Measurements from ENCODE around the gene SLIT3. TPM values are rescaled to one million over a fixed set of nuclear protein-coding genes. Genes with fewer than 3 reads are reported as not detected.

The SLIT3 gene
- total and polyA plus RNA-seq, 2 experiments from 2014 or later: 0.59 to 0.71 TPM

DNA sequence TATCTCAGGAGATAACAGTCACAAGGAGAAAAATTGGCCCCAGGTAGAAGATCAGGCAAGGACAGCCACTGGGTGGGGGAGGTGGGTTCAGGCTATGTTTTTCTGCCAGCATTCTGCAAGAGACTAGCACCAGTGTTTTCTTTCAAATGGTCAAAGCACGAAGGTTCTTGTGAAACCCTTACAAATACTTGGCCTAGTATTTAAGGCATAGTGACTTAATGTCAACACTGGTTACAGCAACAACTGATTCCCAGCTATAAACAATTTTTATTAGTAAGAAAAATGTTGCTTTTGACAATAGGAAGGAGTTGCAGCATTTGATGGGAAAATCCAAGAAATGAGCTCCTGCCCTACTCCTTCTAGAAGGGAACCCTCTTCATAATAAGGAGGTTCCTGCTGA lies 349.6 kb downstream of the SLIT3 start:
- H3K4me2 ChIP-seq: no peak overlapping the region
- no peaks in the 10 kb centered on the region for H3F3A ChIP-seq (replicated peaks; ENCODE audit: low read depth)
- Mint-ChIP-seq H3K4me3 (no peak overlapping the region), H3K9me3 (no peaks in the 10 kb centered on the region), H3K36me3 (ENCODE audit: low read depth) (no peaks in the 10 kb centered on the region), H3K27me3 (ENCODE audit: insufficient read depth, low read depth, poor library complexity) (peaks cover 2% of the 10 kb centered on the region), H3K4me1 (peaks cover 12% of the 10 kb centered on the region), H3K27ac (no peak overlapping the region)
- ATAC-seq (no peak), DNase-seq (ENCODE audit: low spot score) (no peak)
- H3K79me2 ChIP-seq (replicated peaks; ENCODE audit: insufficient read depth): no peaks in the 10 kb centered on the region
- H3K4me3 ChIP-seq: no peak overlapping the region
- H3K36me3 ChIP-seq (ENCODE audit: insufficient read depth): no peaks in the 10 kb centered on the region
- H3K27me3 ChIP-seq (ENCODE audit: insufficient read depth): no peaks in the 10 kb centered on the region
- H4K20me1 ChIP-seq (replicated peaks; ENCODE audit: insufficient read depth): peaks cover 4% of the 10 kb centered on the region; the same call in 1 of the 2 replicates
- no peak overlapping the region for H2AFZ ChIP-seq
- no peaks in the 10 kb centered on the region for H3K4me1 ChIP-seq (ENCODE audit: insufficient read depth)
- no peaks in the 10 kb centered on the region for H3K9me2 ChIP-seq (ENCODE audit: insufficient read depth)
- TF ChIP-seq, protein P1, sequence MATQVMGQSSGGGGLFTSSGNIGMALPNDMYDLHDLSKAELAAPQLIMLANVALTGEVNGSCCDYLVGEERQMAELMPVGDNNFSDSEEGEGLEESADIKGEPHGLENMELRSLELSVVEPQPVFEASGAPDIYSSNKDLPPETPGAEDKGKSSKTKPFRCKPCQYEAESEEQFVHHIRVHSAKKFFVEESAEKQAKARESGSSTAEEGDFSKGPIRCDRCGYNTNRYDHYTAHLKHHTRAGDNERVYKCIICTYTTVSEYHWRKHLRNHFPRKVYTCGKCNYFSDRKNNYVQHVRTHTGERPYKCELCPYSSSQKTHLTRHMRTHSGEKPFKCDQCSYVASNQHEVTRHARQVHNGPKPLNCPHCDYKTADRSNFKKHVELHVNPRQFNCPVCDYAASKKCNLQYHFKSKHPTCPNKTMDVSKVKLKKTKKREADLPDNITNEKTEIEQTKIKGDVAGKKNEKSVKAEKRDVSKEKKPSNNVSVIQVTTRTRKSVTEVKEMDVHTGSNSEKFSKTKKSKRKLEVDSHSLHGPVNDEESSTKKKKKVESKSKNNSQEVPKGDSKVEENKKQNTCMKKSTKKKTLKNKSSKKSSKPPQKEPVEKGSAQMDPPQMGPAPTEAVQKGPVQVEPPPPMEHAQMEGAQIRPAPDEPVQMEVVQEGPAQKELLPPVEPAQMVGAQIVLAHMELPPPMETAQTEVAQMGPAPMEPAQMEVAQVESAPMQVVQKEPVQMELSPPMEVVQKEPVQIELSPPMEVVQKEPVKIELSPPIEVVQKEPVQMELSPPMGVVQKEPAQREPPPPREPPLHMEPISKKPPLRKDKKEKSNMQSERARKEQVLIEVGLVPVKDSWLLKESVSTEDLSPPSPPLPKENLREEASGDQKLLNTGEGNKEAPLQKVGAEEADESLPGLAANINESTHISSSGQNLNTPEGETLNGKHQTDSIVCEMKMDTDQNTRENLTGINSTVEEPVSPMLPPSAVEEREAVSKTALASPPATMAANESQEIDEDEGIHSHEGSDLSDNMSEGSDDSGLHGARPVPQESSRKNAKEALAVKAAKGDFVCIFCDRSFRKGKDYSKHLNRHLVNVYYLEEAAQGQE (IDR thresholded peaks at IDR 0.05; ENCODE audit: unreplicated experiment): no peak
- TF ChIP-seq POLR2AphosphoS5 (IDR thresholded peaks at IDR 0.05; ENCODE audit: low read depth) (no peak), STAT1 (IDR thresholded peaks at IDR 0.05; ENCODE audit: unreplicated experiment) (no peak), EZH2phosphoT487 (IDR thresholded peaks at IDR 0.05; ENCODE audit: unreplicated experiment) (no peak), EZH2 (IDR thresholded peaks at IDR 0.05; ENCODE audit: low read depth, unreplicated experiment) (no peak), NANOG (IDR thresholded peaks at IDR 0.05; ENCODE audit: borderline replicate concordance) (no peak), JUNB (IDR thresholded peaks at IDR 0.05; ENCODE audit: unreplicated experiment) (no peak), ZNF114 (CRISPR knock-in tag; IDR thresholded peaks at IDR 0.05) (no peak), CREB1 (CRISPR knock-in tag; IDR thresholded peaks at IDR 0.05; ENCODE audit: low read depth) (no peak), ZNF331 (CRISPR knock-in tag; IDR thresholded peaks at IDR 0.05; ENCODE audit: low read depth) (no peak)
- TF ChIP-seq, protein P2, sequence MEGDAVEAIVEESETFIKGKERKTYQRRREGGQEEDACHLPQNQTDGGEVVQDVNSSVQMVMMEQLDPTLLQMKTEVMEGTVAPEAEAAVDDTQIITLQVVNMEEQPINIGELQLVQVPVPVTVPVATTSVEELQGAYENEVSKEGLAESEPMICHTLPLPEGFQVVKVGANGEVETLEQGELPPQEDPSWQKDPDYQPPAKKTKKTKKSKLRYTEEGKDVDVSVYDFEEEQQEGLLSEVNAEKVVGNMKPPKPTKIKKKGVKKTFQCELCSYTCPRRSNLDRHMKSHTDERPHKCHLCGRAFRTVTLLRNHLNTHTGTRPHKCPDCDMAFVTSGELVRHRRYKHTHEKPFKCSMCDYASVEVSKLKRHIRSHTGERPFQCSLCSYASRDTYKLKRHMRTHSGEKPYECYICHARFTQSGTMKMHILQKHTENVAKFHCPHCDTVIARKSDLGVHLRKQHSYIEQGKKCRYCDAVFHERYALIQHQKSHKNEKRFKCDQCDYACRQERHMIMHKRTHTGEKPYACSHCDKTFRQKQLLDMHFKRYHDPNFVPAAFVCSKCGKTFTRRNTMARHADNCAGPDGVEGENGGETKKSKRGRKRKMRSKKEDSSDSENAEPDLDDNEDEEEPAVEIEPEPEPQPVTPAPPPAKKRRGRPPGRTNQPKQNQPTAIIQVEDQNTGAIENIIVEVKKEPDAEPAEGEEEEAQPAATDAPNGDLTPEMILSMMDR (conservative IDR thresholded peaks at IDR 0.05; ENCODE audit: low read depth in 2 of 2): no peak
- TF ChIP-seq, protein P3, sequence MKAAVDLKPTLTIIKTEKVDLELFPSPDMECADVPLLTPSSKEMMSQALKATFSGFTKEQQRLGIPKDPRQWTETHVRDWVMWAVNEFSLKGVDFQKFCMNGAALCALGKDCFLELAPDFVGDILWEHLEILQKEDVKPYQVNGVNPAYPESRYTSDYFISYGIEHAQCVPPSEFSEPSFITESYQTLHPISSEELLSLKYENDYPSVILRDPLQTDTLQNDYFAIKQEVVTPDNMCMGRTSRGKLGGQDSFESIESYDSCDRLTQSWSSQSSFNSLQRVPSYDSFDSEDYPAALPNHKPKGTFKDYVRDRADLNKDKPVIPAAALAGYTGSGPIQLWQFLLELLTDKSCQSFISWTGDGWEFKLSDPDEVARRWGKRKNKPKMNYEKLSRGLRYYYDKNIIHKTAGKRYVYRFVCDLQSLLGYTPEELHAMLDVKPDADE (IDR thresholded peaks at IDR 0.05): no peak
- TF ChIP-seq, protein P4, sequence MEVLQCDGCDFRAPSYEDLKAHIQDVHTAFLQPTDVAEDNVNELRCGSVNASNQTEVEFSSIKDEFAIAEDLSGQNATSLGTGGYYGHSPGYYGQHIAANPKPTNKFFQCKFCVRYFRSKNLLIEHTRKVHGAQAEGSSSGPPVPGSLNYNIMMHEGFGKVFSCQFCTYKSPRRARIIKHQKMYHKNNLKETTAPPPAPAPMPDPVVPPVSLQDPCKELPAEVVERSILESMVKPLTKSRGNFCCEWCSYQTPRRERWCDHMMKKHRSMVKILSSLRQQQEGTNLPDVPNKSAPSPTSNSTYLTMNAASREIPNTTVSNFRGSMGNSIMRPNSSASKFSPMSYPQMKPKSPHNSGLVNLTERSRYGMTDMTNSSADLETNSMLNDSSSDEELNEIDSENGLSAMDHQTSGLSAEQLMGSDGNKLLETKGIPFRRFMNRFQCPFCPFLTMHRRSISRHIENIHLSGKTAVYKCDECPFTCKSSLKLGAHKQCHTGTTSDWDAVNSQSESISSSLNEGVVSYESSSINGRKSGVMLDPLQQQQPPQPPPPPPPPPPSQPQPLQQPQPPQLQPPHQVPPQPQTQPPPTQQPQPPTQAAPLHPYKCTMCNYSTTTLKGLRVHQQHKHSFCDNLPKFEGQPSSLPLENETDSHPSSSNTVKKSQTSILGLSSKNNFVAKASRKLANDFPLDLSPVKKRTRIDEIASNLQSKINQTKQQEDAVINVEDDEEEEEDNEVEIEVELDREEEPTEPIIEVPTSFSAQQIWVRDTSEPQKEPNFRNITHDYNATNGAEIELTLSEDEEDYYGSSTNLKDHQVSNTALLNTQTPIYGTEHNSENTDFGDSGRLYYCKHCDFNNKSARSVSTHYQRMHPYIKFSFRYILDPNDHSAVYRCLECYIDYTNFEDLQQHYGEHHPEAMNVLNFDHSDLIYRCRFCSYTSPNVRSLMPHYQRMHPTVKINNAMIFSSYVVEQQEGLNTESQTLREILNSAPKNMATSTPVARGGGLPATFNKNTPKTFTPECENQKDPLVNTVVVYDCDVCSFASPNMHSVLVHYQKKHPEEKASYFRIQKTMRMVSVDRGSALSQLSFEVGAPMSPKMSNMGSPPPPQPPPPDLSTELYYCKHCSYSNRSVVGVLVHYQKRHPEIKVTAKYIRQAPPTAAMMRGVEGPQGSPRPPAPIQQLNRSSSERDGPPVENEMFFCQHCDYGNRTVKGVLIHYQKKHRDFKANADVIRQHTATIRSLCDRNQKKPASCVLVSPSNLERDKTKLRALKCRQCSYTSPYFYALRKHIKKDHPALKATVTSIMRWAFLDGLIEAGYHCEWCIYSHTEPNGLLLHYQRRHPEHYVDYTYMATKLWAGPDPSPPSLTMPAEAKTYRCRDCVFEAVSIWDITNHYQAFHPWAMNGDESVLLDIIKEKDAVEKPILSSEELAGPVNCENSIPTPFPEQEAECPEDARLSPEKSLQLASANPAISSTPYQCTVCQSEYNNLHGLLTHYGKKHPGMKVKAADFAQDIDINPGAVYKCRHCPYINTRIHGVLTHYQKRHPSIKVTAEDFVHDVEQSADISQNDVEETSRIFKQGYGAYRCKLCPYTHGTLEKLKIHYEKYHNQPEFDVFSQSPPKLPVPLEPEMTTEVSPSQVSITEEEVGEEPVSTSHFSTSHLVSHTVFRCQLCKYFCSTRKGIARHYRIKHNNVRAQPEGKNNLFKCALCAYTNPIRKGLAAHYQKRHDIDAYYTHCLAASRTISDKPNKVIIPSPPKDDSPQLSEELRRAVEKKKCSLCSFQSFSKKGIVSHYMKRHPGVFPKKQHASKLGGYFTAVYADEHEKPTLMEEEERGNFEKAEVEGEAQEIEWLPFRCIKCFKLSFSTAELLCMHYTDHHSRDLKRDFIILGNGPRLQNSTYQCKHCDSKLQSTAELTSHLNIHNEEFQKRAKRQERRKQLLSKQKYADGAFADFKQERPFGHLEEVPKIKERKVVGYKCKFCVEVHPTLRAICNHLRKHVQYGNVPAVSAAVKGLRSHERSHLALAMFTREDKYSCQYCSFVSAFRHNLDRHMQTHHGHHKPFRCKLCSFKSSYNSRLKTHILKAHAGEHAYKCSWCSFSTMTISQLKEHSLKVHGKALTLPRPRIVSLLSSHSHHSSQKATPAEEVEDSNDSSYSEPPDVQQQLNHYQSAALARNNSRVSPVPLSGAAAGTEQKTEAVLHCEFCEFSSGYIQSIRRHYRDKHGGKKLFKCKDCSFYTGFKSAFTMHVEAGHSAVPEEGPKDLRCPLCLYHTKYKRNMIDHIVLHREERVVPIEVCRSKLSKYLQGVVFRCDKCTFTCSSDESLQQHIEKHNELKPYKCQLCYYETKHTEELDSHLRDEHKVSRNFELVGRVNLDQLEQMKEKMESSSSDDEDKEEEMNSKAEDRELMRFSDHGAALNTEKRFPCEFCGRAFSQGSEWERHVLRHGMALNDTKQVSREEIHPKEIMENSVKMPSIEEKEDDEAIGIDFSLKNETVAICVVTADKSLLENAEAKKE (CRISPR knock-in tag; IDR thresholded peaks at IDR 0.05): no peak
- H3K27ac ChIP-seq (ENCODE audit: low read depth): no peak overlapping the region

All from GM23338 (cell line).